IMR-90 (cell line): ENCODE measurements around the gene CFAP45. TPM values are rescaled to one million over a fixed set of nuclear protein-coding genes. Genes with fewer than 3 reads are reported as not detected.

Source experiments
- ATAC-seq: fragments of 200-7000 bp; cut with Tn5 transposase; 2 replicates; pipeline ENCODE4 v1.9.1; 2020; ENCODE audit warnings: low read depth, mild to moderate bottlenecking, moderate library complexity
- BruUV-seq: library from RNA; stranded (reverse); fragments of 400-500 nt; replicated peaks from 2 replicates; lab custom pipeline; 2021; lab: Mats Ljungman, UMichigan
- CTCF ChIA-PET: fragments of 300-600 bp; formaldehyde crosslinking; extraction: SDS; loops from one replicate; lab custom pipeline; 2021; ENCODE audit warnings: antibody characterized with exemption; lab: Yijun Ruan, JAX
- POLR2A ChIA-PET: fragments of 300-600 bp; sonication (Branson Sonifier 250); formaldehyde crosslinking; loops from one replicate; lab custom pipeline; 2022; ENCODE audit warnings: antibody characterized with exemption; ENCODE audit not compliant: unreplicated experiment; lab: Charles Lee
- DNase-seq: peaks from one replicate; pipeline ENCODE4 v3.0.0; 2013
- H2AFZ ChIP-seq: replicated peaks from 2 replicates; pipeline ENCODE3; 2013; ENCODE audit warnings: low read length, mild to moderate bottlenecking; ENCODE audit not compliant: poor library complexity
- H2AK5ac ChIP-seq: 2 replicates; pipeline ENCODE4 v1.6.1; 2013; ENCODE audit warnings: low read depth, low read length, inconsistent platforms
- H2AK9ac ChIP-seq: replicated peaks from 2 replicates; pipeline ENCODE3; 2013; ENCODE audit warnings: mild to moderate bottlenecking, low read depth, low read length, moderate library complexity; ENCODE audit not compliant: poor library complexity
- H2BK120ac ChIP-seq: 2 replicates; pipeline ENCODE4 v1.6.1; 2013; ENCODE audit warnings: low read depth, low read length, inconsistent platforms
- H2BK15ac ChIP-seq: 3 replicates; pipeline ENCODE4 v1.6.1; 2013; ENCODE audit warnings: low read depth, low read length, inconsistent platforms
- H2BK20ac ChIP-seq: 2 replicates; pipeline ENCODE4 v1.6.1; 2013; ENCODE audit warnings: low read depth, mild to moderate bottlenecking, inconsistent platforms, low read length, moderate library complexity
- H2BK5ac ChIP-seq: 2 replicates; pipeline ENCODE4 v1.6.1; 2013; ENCODE audit warnings: mild to moderate bottlenecking, low read depth, low read length, inconsistent platforms; ENCODE audit not compliant: poor library complexity, severe bottlenecking
- H3K14ac ChIP-seq: replicated peaks from 2 replicates; pipeline ENCODE4 v1.6.1; 2013; ENCODE audit warnings: low read depth, low read length, inconsistent platforms
- H3K18ac ChIP-seq: 2 replicates; pipeline ENCODE4 v1.6.1; 2013; ENCODE audit warnings: low read depth, low read length, control low read depth
- H3K23ac ChIP-seq: 2 replicates; pipeline ENCODE4 v1.6.1; 2013; ENCODE audit warnings: low read depth, low read length, inconsistent platforms
- H3K27ac ChIP-seq: 2 replicates; pipeline ENCODE4 v1.5.1; 2013; ENCODE audit warnings: mild to moderate bottlenecking, control low read depth, low read length; ENCODE audit not compliant: insufficient read depth
- H3K27me3 ChIP-seq: 2 replicates; pipeline ENCODE4 v1.6.1; 2013; ENCODE audit warnings: low read length; ENCODE audit not compliant: control insufficient read depth, insufficient read depth
- H3K36me3 ChIP-seq: 2 replicates; pipeline ENCODE4 v1.6.1; 2013; ENCODE audit warnings: low read length, mixed read lengths; ENCODE audit not compliant: control insufficient read depth, insufficient read depth
- H3K4ac ChIP-seq: 2 replicates; pipeline ENCODE4 v1.6.1; 2013; ENCODE audit warnings: low read depth, low read length, inconsistent platforms
- H3K4me1 ChIP-seq: 2 replicates; pipeline ENCODE4 v1.6.1; 2013; ENCODE audit warnings: low read length, mixed read lengths; ENCODE audit not compliant: control insufficient read depth, insufficient read depth
- H3K4me2 ChIP-seq: 2 replicates; pipeline ENCODE4 v1.6.1; 2013; ENCODE audit warnings: low read depth, mild to moderate bottlenecking, control low read depth, low read length, moderate library complexity
- H3K4me3 ChIP-seq: 2 replicates; pipeline ENCODE4 v1.5.1; 2013; ENCODE audit warnings: low read depth, mild to moderate bottlenecking, control low read depth, low read length, moderate library complexity; ENCODE audit not compliant: insufficient read depth
- H3K56ac ChIP-seq: 2 replicates; pipeline ENCODE4 v1.6.1; 2013; ENCODE audit warnings: low read length, inconsistent platforms; ENCODE audit not compliant: insufficient read depth; ENCODE audit errors: extremely low read depth
- H3K79me1 ChIP-seq, 2 experiments: 2 replicates each; pipeline ENCODE4 v1.6.1; 2013; ENCODE audit warnings: low read length in 2 of 2, inconsistent platforms in 1 of 2, low read depth in 1 of 2
- H3K9ac ChIP-seq: 2 replicates; pipeline ENCODE4 v1.6.1; 2013; ENCODE audit warnings: low read depth, low read length, control low read depth
- H3K9me1 ChIP-seq: 2 replicates; pipeline ENCODE4 v1.6.1; 2013; ENCODE audit warnings: low read length, inconsistent platforms; ENCODE audit not compliant: insufficient read depth
- H3K9me3 ChIP-seq: 2 replicates; pipeline ENCODE4 v1.6.1; 2013; ENCODE audit warnings: low read length; ENCODE audit not compliant: control insufficient read depth, insufficient read depth
- H4K20me1 ChIP-seq: 2 replicates; pipeline ENCODE4 v1.6.1; 2013; ENCODE audit warnings: low read length, inconsistent platforms; ENCODE audit not compliant: insufficient read depth
- H4K5ac ChIP-seq: 2 replicates; pipeline ENCODE4 v1.6.1; 2013; ENCODE audit warnings: mild to moderate bottlenecking, low read depth, low read length, control low read depth
- H4K8ac ChIP-seq, 2 experiments: 2 replicates each; pipeline ENCODE4 v1.6.1; 2013; ENCODE audit warnings: low read depth in 2 of 2, low read length in 2 of 2, control low read depth in 1 of 2, inconsistent platforms in 1 of 2
- H4K91ac ChIP-seq: 2 replicates; pipeline ENCODE4 v1.6.1; 2013; ENCODE audit warnings: low read depth, low read length, inconsistent platforms; ENCODE audit not compliant: insufficient read depth
- CHD1 ChIP-seq: IDR thresholded peaks from 2 replicates; pipeline ENCODE4 v1.6.1; 2012; ENCODE audit warnings: low read depth, low read length, improper control_type of control experiment
- FOS ChIP-seq: fragments of 150-350 bp; IDR thresholded peaks from 2 replicates; pipeline ENCODE4 v1.6.1; 2016; ENCODE audit warnings: low read depth, low read length
- MAZ ChIP-seq: IDR thresholded peaks from 2 replicates; pipeline ENCODE4 v1.6.1; 2012; ENCODE audit warnings: low read depth, mild to moderate bottlenecking, low read length, improper control_type of control experiment, moderate library complexity, borderline replicate concordance
- MXI1 ChIP-seq: IDR thresholded peaks from 2 replicates; pipeline ENCODE4 v1.6.1; 2012; ENCODE audit warnings: low read depth, mild to moderate bottlenecking, low read length, moderate library complexity, borderline replicate concordance
- RCOR1 ChIP-seq: IDR thresholded peaks from 2 replicates; pipeline ENCODE4 v1.6.1; 2012; ENCODE audit warnings: mild to moderate bottlenecking, low read length, improper control_type of control experiment; ENCODE audit not compliant: insufficient replicate concordance
- SMC3 ChIP-seq: fragments of 150-350 bp; IDR thresholded peaks from 2 replicates; pipeline ENCODE4 v1.6.1; 2016; ENCODE audit warnings: low read depth, mild to moderate bottlenecking, antibody characterized with exemption, low read length, moderate library complexity
- WGBS, 2 experiments: methylation state at CpG; one replicate each; pipeline versions ENCODE4 v1.1.5 to v1.1.7; 2013; ENCODE audit warnings: missing lambda C conversion rate in 2 of 2; ENCODE audit not compliant: insufficient read length in 1 of 2; ENCODE audit errors: extremely low coverage in 2 of 2; 5-methylcytosine and 5-hydroxymethylcytosine counted together
- dilution Hi-C: fragments of 300-500 bp; cut with HindIII; formaldehyde crosslinking; loops from one replicate; pipeline ENCODE4 v1.14.3; 2018; ENCODE audit warnings: low sequenced_read_pairs; ENCODE audit not compliant: unreplicated experiment
- in situ Hi-C: fragments of 300-500 bp; cut with MboI; formaldehyde crosslinking; loops from 3 replicates; pipeline ENCODE4 v1.14.3; 2019; ENCODE audit warnings: low sequenced_read_pairs, inconsistent platforms, mixed read lengths
- intact Hi-C: fragments of 100-400 bp; cut with micrococcal nuclease; formaldehyde crosslinking; loops from 2 replicates; pipeline ENCODE4 v1.10.0; 2022
- polyA plus RNA-seq, 3 experiments: library from polyadenylated mRNA; depleted of rRNA; stranded (reverse); fragments of >200 nt; gene quantifications; 2 replicates each; pipeline ENCODE4 v1.2.3, GENCODE V29; 2012; ENCODE audit warnings: low replicate concordance in 1 of 3
- total RNA-seq: library from RNA; depleted of rRNA; stranded (reverse); fragments of >200 nt; gene quantifications from 2 replicates; pipeline ENCODE4 v1.2.3, GENCODE V29; 2012
- TF ChIP-seq, protein P1 (sequence below): fragments of 150-350 bp; IDR thresholded peaks from 2 replicates; pipeline ENCODE4 v1.6.1; 2017; ENCODE audit warnings: mild to moderate bottlenecking, antibody characterized with exemption, low read length, low read depth
- TF ChIP-seq, protein P2 (sequence below): fragments of 150-350 bp; IDR thresholded peaks from 2 replicates; pipeline ENCODE4 v1.6.1; 2016; ENCODE audit warnings: low read depth, mild to moderate bottlenecking, low read length, moderate library complexity, borderline replicate concordance
- TF ChIP-seq, protein P3 (sequence below): conservative IDR thresholded peaks from 2 replicates; pipeline ENCODE4 v1.5.1; 2012; ENCODE audit warnings: mild to moderate bottlenecking, low read depth, low read length, improper control_type of control experiment

Gene CFAP45
- total and polyA plus RNA-seq, 2 of the 4 experiments (the other 2 are of a cell fraction), result 0.51 to 0.72 TPM

DNA sequence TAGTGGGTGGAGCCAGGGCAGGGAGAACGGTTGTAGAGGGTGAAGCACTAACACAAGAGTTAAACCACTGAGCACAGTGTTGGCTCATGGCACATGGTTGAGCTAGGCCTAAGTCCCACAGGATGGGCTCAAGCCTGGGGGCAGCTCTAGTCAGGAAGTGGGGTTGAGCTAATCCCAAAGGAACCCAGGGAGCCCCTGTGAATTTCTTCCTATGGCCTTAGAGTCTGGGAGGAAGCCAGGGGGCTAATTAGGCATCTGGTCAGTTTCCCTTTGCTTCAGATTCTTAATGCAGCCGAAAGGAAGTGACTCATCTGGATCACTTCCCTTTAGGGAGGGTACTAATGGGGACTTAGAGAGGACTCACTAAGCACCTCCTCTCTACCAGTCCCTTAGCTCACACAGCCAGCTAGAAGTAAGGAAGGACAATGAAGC lies 10.1 kb downstream of the CFAP45 start:
- H3K36me3 ChIP-seq, result no peaks in the 10 kb centered on the region
- ChIA-PET POLR2A (no interaction called here), CTCF (interaction anchor here (0.6 to 9.2 kb wide), 8 partner anchors 11 to 728 kb away, joined by 3 to 150 read pairs (median 5); no protein-coding TSS in a partner anchor)
- peaks cover 0 to 4% of the 10 kb centered on the region in 2 experiments; a peak in 2 of 4 replicates for H3K79me1 ChIP-seq
- H2AK9ac ChIP-seq, result peak overlapping the region; percentile 88
- H3K4ac ChIP-seq, result peak overlapping the region; percentile 99
- H4K8ac ChIP-seq, result peak overlapping the region; percentile 95 to 96
- peak overlapping the region; percentile 100 for H2AK5ac ChIP-seq
- DNase-seq (peak; percentile 96), ATAC-seq (peak; percentile 88)
- H4K5ac ChIP-seq, result peak overlapping the region; percentile 81
- peak overlapping the region; percentile 89 for H4K91ac ChIP-seq
- TF ChIP-seq SMC3 (no peak; the same call in 1 of the 2 replicates), CHD1 (no peak), MXI1 (no peak), MAZ (peak; percentile 41; the same call in 1 of the 2 replicates), RCOR1 (no peak), FOS (peak; percentile 56; the same call in 1 of the 2 replicates)
- TF ChIP-seq, protein P1, sequence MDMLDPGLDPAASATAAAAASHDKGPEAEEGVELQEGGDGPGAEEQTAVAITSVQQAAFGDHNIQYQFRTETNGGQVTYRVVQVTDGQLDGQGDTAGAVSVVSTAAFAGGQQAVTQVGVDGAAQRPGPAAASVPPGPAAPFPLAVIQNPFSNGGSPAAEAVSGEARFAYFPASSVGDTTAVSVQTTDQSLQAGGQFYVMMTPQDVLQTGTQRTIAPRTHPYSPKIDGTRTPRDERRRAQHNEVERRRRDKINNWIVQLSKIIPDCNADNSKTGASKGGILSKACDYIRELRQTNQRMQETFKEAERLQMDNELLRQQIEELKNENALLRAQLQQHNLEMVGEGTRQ, result no peak
- TF ChIP-seq, protein P2, sequence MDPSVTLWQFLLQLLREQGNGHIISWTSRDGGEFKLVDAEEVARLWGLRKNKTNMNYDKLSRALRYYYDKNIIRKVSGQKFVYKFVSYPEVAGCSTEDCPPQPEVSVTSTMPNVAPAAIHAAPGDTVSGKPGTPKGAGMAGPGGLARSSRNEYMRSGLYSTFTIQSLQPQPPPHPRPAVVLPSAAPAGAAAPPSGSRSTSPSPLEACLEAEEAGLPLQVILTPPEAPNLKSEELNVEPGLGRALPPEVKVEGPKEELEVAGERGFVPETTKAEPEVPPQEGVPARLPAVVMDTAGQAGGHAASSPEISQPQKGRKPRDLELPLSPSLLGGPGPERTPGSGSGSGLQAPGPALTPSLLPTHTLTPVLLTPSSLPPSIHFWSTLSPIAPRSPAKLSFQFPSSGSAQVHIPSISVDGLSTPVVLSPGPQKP, result no peak
- TF ChIP-seq, protein P3, sequence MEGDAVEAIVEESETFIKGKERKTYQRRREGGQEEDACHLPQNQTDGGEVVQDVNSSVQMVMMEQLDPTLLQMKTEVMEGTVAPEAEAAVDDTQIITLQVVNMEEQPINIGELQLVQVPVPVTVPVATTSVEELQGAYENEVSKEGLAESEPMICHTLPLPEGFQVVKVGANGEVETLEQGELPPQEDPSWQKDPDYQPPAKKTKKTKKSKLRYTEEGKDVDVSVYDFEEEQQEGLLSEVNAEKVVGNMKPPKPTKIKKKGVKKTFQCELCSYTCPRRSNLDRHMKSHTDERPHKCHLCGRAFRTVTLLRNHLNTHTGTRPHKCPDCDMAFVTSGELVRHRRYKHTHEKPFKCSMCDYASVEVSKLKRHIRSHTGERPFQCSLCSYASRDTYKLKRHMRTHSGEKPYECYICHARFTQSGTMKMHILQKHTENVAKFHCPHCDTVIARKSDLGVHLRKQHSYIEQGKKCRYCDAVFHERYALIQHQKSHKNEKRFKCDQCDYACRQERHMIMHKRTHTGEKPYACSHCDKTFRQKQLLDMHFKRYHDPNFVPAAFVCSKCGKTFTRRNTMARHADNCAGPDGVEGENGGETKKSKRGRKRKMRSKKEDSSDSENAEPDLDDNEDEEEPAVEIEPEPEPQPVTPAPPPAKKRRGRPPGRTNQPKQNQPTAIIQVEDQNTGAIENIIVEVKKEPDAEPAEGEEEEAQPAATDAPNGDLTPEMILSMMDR, result no peak
- H3K4me3 ChIP-seq, result no peak overlapping the region
- peak overlapping the region; percentile 11; the same call in 1 of the 2 replicates for H3K4me2 ChIP-seq
- H2BK15ac ChIP-seq, result peak overlapping the region; percentile 99
- H2BK5ac ChIP-seq, result peak overlapping the region; percentile 92
- peak overlapping the region; percentile 80 for H3K27ac ChIP-seq
- no peaks in the 10 kb centered on the region for H4K20me1 ChIP-seq
- peak overlapping the region; percentile 90 for H3K18ac ChIP-seq
- peaks cover 4% of the 10 kb centered on the region for H3K9me1 ChIP-seq
- peak overlapping the region; percentile 98 for H3K14ac ChIP-seq
- no TSS peak for BruUV-seq
- intact Hi-C loops (loop anchor here (2.0 kb wide), 4 partner anchors 35 to 729 kb away; partner anchors contain the start of gene TAGLN2), in situ Hi-C loops (loop anchor here (5.0 to 25.0 kb wide), 2 partner anchors 93 to 678 kb away; partner anchors contain the start of gene ACKR1), dilution Hi-C loops (loop anchor here (25.0 kb wide), 1 partner anchor 103 kb away; the partner anchor contains the start of gene DUSP23)
- peak overlapping the region; percentile 100 for H2BK120ac ChIP-seq
- H3K9me3 ChIP-seq, result no peaks in the 10 kb centered on the region
- H2AFZ ChIP-seq, result peak overlapping the region; percentile 89
- H2BK20ac ChIP-seq, result peak overlapping the region; percentile 100
- H3K56ac ChIP-seq, result peak overlapping the region; percentile 75
- peaks cover 9% of the 10 kb centered on the region for H3K4me1 ChIP-seq
- no peak overlapping the region for H3K9ac ChIP-seq
- 60% methylated on average over 1 of the region's 2 CpGs; no CpG with 5 or more reads in 1 of the 2 experiments for WGBS, 2 experiments
- no peaks in the 10 kb centered on the region for H3K27me3 ChIP-seq
- H3K23ac ChIP-seq, result peak overlapping the region; percentile 85
